AML-193 (cell line): ENCODE data around the gene PLP2.

Experiments used
- DNase-seq, 2 experiments: peaks; one replicate each; lab custom pipeline; 2025; lab: John Stamatoyannopoulos, UW

Gene PLP2

DNA sequence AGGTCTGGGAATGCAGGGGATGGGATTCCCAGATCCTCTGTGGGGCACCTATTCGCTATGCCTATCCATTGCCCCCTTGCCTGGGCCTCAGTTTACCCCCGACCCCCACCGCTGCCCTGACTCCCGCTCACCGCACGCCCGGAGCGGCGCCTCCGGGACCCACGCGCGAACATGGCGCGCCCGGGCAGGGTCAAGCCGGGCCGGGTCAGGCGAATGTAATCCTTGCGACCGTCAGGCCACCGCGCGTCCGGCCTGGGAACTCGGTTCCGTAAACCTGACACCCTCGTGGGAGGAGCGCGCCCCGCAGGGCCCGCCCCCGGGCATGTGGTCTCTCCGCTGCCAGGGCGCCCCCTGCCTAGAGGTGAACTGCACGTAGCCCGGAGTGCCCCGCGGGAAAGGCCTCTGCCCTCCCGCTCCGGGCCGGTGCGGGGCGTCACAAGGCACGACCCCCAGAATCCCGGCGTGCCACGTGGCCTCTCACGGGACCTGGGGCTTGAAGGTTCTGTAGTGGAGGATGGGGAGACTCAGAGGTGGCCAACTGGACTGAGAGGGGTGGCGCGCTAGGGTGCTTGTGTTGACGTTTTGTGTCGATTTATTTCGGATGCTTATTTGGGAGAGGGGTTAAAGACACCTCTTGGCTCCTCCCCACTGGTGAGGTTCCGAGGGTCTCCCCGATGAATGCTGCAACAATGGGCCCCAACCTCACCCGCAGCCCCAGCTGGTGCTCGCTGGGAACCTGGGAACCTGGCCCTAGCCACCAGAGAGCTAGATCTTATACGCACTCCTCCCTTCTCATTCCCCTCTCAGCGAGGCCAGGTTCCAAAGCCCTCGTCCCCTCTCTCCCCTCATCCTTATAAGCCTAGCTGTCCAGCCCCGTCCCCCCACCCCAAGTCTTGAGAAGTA, 14.7 kb downstream of the PLP2 start, which contains the start of gene PRICKLE3:
Gene PRICKLE3 (minus strand): TSS at position 249 of the 903 bp plus-strand sequence. CDS start 76 bp downstream, at position 173.
- peak; percentile 43 to 44 for DNase-seq

DNA sequence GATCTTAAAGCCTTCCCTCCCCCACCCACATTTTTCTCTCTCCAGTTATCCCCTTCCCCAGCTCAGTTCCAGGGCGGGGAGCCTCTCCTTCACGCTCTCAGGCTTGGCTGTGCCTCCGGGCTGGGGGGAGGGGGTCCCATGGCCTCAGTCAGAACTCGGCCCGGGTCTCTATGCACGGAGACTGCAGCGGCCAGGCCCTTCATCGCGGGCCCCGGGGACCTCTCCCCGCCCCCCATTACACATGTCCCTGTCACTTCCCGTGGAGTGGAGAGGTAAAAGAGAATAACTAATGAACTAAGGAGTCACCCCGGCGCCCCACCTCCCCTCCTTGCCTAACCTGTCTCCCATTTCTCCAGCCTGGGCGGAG, 15.3 kb downstream of the PLP2 start:
- no peak for DNase-seq

- DNase-seq = no peak
These were observed 15.8 kb downstream of the PLP2 start for GRCh38 chrX:49187526-49187925.

- no peak for DNase-seq
These were observed 16.9 kb downstream of the PLP2 start for GRCh38 chrX:49188468-49189076.

DNA sequence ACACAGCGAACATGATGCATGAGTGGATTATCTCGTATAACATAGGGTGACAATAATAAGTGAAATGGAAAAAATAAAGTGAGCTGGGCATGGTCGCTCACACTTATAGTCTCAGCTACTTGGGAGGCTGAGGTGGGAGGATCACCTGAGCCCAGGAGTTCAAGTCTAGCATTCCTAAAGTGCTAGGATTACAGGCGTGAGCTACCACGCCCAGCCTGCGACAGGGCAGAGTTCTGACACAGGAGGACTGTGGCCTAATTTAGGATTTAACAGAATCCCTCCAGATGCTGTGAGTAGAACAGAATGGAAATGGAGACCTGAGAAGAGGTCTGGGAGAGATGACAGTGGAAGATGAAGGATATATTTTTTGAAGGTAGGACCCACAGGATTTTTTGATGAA, 17.9 kb downstream of the PLP2 start:
- DNase-seq = no peak

DNA sequence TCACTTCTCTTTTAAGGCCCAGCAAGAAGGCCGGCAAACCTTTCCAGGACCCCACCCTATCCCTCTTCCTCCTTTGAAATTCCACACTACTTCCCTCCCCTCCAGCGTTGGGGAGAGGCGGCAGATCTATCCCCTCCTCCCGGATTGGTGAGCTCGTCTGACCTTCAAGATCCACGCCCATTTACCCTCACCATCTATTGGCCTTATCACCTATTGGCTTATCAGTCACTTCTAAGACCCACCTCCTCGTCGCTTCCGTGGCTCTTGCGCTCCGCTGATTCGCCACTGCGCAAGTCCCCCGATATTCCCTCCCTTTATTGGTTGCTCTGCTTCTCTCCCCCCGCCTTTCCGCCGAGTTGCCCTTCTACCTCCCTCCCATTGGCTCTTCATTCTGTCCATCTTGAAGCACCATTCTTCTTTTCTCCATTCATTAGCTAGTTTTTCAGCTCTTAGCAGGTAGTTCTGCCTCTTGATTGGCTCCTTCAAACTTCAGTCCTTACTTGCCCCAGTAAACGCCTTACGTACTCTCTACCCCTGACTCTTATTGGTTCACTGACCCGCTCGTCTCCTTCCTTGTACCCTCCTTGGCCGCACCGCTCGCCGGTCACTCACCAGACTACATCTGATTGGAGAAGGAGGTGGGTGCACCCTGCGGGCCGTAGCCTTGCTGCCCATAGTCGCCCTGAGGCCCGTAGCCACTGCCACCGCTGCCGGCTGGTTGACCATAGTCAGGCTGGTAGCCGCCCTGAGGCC, 19.3 kb downstream of the PLP2 start:
- DNase-seq = peak; percentile 93 to 100

DNA sequence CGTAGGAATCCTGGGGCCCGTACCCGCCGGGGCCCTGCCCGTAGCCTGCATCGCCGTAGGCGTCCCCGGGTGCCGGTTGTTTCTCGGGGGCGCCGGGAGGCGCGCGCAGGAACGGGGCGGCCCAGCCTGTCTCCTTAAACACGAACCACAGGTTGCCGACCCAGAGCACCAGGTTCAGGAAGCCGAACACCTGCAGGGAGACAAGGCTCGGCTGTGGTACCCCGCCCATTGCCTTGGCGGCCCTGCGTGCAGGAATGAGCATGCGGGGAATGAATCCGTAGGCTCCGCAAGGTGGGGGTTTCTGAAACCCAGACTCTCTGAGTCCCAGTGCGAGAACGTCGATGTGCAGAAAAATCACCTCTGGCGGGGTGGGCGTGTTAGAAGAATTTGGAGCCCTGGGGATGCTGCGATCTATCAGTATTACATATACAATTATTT, 19.9 kb downstream of the PLP2 start:
- DNase-seq = no peak

DNA sequence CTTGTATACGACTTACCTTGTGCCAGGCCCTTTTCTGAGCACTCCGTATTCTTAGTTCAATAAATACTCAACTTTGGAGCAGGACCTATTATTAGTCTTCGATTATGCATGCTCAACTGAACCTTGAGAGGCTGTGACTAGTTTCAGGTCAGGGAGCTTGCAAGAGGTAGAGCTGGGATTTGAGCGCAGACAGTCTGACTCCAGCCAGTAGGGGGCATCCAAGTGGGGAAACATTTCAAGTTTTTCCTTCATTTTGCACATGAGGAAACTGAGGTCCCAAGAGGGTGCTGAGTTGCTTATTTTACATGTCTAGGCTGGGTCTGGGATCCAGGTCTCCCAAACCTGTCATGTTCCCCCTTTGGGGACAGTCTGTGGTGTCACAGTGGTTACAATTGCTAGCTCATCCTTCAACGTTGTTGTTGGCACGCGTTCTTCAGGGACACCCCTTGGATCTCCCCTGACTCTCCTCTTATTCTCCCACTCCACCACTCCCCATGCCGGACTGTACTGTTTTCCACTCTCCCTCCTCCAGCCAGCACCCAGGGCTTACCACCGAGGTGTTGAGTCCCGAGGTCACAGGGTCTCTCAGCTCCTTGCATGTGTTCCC, 21.1 kb downstream of the PLP2 start:
- DNase-seq = peak in 1 of 2 experiments; percentile 9

- DNase-seq = no peak
These were observed 21.9 kb downstream of the PLP2 start for GRCh38 chrX:49193542-49193964.

DNA sequence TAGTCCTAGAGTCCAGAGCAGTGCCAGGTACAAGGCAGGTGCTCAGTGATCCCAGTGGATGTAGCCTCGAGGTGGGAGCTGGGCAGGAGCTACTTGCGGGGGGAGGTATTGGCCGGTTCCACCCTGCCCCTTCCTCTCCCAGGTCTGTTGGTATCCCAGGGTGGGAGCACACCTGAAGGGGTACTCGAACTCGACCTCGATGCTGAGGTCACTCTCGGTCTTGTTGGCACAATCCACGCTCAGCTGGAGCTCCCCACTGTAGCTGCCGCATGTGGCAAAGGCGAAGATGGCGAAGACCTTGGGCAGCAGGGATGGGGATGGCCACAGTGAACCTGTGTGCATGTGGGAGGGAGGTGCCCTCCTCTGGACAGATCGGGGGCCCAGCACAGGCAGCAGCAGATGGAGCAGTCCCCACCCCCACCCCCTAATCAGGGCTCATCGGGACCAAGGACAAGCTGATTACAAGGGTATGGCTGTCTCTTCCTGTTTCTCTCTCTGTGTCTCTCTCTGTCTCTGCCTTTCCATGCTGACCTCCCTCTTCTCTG, 25.9 kb downstream of the PLP2 start:
- DNase-seq = no peak

DNA sequence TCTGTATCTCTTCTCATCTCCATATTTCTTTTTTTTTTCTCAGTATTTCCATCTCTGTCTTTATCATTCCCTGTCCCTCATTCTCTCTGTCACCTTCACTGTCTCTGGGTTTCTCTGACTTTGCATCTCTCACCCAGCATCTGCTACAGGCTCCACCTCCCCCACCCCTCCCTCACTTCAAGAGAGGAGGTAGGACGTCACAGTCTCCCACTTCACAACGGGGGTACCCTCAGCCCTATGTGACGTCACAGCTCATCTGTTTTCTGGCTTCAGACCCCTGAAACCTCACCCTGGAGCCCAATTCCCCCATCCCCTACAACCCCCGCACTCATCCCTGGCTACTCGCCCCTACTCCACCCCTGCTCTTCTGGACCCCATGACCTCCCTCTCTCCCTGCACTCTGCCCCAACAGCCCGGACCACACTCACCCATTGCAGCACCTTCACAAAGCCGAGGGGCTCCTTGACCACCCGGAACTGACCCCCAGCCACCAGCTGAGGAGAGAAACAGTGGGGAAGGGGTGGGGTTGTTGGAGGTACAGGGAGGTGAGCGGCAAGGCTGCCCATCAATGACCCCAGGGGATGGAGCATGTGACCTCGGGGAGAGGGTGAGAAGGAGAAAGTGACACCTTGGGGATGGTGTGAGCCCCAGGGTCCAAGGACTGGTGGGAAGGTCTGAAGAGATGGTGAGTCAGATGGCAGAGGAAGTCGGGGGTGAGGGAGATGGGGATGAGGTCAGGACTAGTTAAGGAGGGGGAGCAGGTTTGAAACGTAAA, 27.0 kb downstream of the PLP2 start:
- no peak for DNase-seq

GRCh38 chrX:49199315-49199595, 27.6 kb downstream of the PLP2 start:
- no peak for DNase-seq

DNA sequence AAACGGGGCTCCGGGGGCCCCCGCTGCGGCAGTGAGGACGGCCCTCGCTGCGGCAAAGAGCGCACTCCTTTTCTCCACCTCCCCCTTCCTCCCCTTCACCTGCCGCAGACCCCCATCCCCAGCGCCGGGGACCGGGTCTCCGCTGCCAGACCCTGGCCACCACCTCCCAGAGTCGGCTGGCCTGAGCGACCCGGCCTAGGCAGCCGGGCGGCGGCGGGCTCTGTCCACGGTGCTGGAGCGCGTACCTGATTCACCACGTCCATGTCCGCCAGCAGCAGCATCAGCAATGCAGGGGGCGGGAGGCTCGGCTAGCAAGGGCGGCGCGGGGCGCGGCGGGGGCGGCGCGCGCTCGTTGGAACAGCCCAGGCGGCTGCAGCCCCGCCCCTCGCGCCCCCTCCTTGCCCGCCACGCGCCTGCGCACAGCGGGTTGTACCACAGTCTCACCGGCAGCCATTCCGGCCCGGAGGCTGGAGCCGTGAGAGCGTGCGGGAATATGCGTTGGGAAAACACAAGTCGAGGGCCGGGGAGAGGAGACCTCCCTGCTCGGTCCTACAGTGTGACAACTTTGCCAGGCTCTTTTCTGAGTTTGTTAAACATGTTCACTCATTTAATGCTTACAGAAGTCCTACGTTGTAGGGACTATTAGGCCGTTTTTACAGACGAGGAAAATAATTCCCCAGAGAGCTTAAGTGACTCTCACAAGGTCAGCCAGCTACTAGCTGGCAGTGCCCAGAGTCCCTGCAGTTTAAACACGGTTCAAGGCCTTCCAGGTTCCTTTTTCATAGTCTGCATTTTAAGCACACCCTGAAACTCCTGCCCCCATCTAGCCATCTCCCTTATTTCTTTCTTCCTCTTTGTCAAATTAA, 28.4 kb downstream of the PLP2 start, which contains the start of gene SYP:
Gene SYP (minus strand): TSS at position 288 of the 866 bp plus-strand sequence. CDS start 7 bp downstream, at position 281.
- peak; percentile 64 to 71 for DNase-seq

DNA sequence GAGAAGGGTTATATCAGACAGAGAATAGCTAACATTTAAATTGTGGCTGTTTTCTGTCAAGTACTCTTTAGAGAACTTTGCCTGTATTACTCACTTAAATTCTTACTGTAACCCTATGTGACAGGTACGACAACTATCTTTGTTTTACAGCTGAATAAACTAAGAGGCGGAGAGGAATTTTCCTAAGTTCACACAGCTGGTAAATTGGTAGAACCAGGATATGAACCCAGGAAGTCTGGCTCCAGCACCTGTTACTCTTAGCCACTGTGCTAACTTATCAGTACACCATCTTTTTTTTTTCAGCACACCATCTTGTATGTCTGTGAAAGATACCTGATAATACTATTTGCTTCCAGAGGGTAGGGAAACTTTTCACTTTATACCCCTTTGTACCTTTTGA, 30.3 kb downstream of the PLP2 start:
- DNase-seq = no peak

- no peak for DNase-seq
These were observed 31.8 kb downstream of the PLP2 start for GRCh38 chrX:49203536-49203935.

- DNase-seq = no peak
These were observed 32.3 kb downstream of the PLP2 start for GRCh38 chrX:49204017-49204416.

GRCh38 chrX:49204709-49205108, 33.0 kb downstream of the PLP2 start:
- DNase-seq = no peak

GRCh38 chrX:49205443-49205842, 33.7 kb downstream of the PLP2 start:
- DNase-seq = no peak

- no peak for DNase-seq
These were observed 34.8 kb downstream of the PLP2 start for GRCh38 chrX:49206543-49206942.

- no peak for DNase-seq
These were observed 36.7 kb downstream of the PLP2 start for GRCh38 chrX:49208399-49208798.
